Measurements from ENCODE around the gene ANKS1B.

- TF ChIP-seq, protein P1, sequence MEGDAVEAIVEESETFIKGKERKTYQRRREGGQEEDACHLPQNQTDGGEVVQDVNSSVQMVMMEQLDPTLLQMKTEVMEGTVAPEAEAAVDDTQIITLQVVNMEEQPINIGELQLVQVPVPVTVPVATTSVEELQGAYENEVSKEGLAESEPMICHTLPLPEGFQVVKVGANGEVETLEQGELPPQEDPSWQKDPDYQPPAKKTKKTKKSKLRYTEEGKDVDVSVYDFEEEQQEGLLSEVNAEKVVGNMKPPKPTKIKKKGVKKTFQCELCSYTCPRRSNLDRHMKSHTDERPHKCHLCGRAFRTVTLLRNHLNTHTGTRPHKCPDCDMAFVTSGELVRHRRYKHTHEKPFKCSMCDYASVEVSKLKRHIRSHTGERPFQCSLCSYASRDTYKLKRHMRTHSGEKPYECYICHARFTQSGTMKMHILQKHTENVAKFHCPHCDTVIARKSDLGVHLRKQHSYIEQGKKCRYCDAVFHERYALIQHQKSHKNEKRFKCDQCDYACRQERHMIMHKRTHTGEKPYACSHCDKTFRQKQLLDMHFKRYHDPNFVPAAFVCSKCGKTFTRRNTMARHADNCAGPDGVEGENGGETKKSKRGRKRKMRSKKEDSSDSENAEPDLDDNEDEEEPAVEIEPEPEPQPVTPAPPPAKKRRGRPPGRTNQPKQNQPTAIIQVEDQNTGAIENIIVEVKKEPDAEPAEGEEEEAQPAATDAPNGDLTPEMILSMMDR (IDR thresholded peaks at IDR 0.05) = no peak
- no peak for TF ChIP-seq POLR2A (IDR thresholded peaks at IDR 0.05)
Observed at GRCh38 chr12:99311373-99311772, 673.4 kb downstream of the ANKS1B start.

Data from Peyer's patch (tissue), 4 donors.